IPS-18a (cell line): Measurements from ENCODE around the gene NLRC5.

ENCODE experiments used
- H3K27ac ChIP-seq: one replicate; pipeline ENCODE4 v1.5.1; 2013; ENCODE audit warnings: low read length
- H3K27me3 ChIP-seq: one replicate; pipeline ENCODE4 v1.6.1; 2013; ENCODE audit warnings: mild to moderate bottlenecking, low read length; ENCODE audit not compliant: control insufficient read depth, insufficient read depth
- H3K36me3 ChIP-seq: one replicate; pipeline ENCODE4 v1.6.1; 2013; ENCODE audit warnings: low read depth, low read length; ENCODE audit not compliant: control insufficient read depth
- H3K4me1 ChIP-seq: one replicate; pipeline ENCODE4 v1.6.1; 2013; ENCODE audit warnings: low read depth, low read length; ENCODE audit not compliant: control insufficient read depth
- H3K4me3 ChIP-seq: one replicate; pipeline ENCODE4 v1.5.1; 2013; ENCODE audit warnings: low read length
- H3K9ac ChIP-seq: one replicate; pipeline ENCODE4 v1.6.1; 2013; ENCODE audit warnings: mild to moderate bottlenecking, low read length, moderate library complexity
- H3K9me3 ChIP-seq: one replicate; pipeline ENCODE4 v1.6.1; 2013; ENCODE audit warnings: low read depth, low read length; ENCODE audit not compliant: control insufficient read depth

NLRC5 gene

DNA sequence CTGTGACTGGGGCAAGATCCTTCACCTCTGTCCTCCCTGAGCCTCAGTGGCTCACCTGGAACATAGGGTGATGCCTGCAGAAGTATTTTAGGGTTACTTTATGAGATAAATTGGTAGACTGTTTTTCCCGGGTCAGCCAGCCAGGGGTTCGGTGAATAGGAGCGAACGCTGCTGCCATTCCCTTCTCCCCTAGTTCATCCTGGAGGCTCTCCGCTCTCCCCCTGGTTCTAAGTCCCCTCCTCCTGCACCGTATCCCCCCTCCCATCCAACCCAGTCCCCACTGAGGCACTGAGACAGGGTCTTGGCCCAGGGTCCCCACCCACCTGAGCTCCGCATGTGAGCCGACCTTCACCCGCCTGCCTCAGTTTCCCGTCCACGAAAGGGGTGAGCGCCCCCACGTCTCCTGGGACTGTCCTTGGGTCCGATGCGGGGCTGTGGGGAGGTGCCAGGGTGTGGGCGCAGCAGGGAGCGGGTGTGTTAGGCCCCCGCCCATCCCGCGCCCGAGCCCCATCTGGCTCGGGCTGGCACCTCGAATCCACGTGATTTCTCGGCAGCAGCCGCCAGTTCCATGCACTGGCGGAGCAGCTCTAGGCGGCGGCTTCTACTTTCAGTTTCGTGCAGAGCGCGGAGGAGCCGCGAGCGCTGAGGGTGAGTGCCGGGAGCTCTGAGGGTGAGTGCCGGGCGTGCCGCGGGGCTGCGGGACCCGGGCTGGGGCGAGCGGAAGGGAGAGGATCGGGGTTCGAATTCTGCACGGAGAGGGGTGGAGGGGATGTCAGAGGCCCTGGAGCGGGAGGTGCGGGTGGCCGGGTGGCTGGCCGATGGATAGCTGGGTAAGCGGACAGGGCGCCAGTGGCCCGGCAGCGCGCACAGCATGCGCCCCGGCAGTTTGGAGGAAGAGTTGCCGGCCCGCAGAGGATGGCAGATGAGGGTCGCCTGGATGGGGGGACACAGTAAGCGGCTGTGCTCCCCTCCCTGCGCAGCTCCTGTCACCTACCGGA is at the start of gene NLRC5:
Gene NLRC5 (plus strand): TSS at position 610 of the 998 bp plus-strand sequence. CDS start 31,156 bp downstream, outside the sequence.
- H3K9ac ChIP-seq = peak within 1 kb of the TSS; percentile 42
- H3K4me1 ChIP-seq = peaks cover 6% of the 10 kb centered on the region
- peak within 1 kb of the TSS; percentile 64 for H3K4me3 ChIP-seq
- peaks cover 37% of the 10 kb centered on the region for H3K27me3 ChIP-seq
- H3K27ac ChIP-seq = no peak within 1 kb of the TSS
- H3K36me3 ChIP-seq = no peaks in the 10 kb centered on the region
- no peaks in the 10 kb centered on the region for H3K9me3 ChIP-seq

DNA sequence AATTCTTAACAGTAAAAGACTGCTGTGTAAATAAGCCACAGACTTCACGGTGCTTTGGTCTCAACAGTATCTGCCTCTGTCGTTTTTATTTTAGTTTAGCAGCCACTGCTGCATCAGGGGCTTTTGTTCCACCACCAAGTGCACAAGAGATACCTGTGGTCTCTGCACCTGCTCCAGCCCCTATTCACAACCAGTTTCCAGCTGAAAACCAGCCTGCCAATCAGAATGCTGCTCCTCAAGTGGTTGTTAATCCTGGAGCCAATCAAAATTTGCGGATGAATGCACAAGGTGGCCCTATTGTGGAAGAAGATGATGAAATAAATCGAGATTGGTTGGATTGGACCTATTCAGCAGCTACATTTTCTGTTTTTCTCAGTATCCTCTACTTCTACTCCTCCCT is 49.6 kb upstream of the NLRC5 start:
- no peaks in the 10 kb centered on the region for H3K9me3 ChIP-seq
- H3K27me3 ChIP-seq = no peaks in the 10 kb centered on the region
- H3K4me3 ChIP-seq = no peak overlapping the region
- no peaks in the 10 kb centered on the region for H3K4me1 ChIP-seq
- peaks cover 91% of the 10 kb centered on the region for H3K36me3 ChIP-seq
- no peak overlapping the region for H3K9ac ChIP-seq
- H3K27ac ChIP-seq = no peak overlapping the region

GRCh38 chr16:56941092-56941491 is 48.3 kb upstream of the NLRC5 start:
- H3K27me3 ChIP-seq = no peaks in the 10 kb centered on the region
- H3K4me3 ChIP-seq = no peak overlapping the region
- H3K36me3 ChIP-seq = peaks cover 88% of the 10 kb centered on the region
- H3K9ac ChIP-seq = no peak overlapping the region
- no peaks in the 10 kb centered on the region for H3K9me3 ChIP-seq
- H3K4me1 ChIP-seq = no peaks in the 10 kb centered on the region
- H3K27ac ChIP-seq = no peak overlapping the region

DNA sequence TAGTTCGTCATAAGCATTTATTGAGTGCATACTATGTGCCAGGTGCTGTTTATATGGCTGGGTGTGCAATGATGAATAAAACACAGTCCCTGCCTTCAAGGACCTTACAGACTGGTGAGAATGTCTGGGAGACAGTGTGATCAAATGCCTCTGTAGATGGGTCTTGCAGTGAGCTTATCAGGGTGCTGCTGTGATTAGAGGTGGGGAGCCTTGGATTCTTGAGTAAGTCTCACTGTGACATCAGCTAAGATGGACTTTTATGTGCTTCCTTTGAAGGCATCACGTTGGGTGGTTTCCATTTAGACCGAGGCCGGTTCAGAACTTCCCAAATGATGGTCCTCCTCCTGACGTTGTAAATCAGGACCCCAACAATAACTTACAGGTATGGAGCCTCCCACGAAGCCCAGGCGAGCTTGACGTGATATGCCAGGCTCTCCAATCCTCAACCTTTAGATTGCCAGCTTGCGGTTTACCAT is 47.5 kb upstream of the NLRC5 start:
- Histone ChIP-seq H3K9ac (no peak overlapping the region), H3K4me3 (no peak overlapping the region), H3K9me3 (no peaks in the 10 kb centered on the region), H3K36me3 (peaks cover 80% of the 10 kb centered on the region), H3K27me3 (no peaks in the 10 kb centered on the region), H3K4me1 (no peaks in the 10 kb centered on the region), H3K27ac (no peak overlapping the region)

DNA sequence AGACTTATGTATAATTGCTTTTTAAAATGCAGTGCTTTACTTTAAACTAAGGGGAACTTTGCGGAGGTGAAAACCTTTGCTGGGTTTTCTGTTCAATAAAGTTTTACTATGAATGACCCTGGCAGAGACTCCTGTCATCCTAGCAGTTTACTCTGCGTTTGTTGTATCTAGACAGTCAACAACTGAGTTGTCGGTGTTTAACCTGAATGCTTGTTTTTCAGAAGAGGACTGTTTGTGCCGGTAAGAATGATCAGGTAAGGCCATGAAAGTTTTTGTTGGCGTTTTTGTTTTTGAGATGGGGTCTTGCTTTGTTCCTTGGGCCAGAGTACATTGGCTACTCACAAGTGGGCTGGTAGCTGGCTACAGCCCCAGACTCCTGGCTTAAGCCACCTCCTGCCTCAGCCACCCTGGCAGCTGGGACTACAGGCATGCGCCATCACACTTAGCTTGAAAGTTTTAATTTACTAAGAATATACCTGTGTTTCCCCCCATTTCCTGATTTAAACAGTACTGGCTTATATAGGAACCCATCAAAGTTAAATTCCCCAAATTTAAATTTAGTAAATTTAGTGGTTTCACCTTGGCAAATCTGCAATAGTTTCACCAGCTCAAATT is 45.5 kb upstream of the NLRC5 start:
- H3K4me3 ChIP-seq = no peak overlapping the region
- no peaks in the 10 kb centered on the region for H3K4me1 ChIP-seq
- H3K27ac ChIP-seq = no peak overlapping the region
- no peak overlapping the region for H3K9ac ChIP-seq
- peaks cover 60% of the 10 kb centered on the region for H3K36me3 ChIP-seq
- H3K9me3 ChIP-seq = no peaks in the 10 kb centered on the region
- H3K27me3 ChIP-seq = no peaks in the 10 kb centered on the region

GRCh38 chr16:56944954-56945839 is 44.2 kb upstream of the NLRC5 start:
- Histone ChIP-seq H3K9ac (no peak overlapping the region), H3K4me3 (no peak overlapping the region), H3K9me3 (no peaks in the 10 kb centered on the region), H3K36me3 (peaks cover 47% of the 10 kb centered on the region), H3K4me1 (no peaks in the 10 kb centered on the region), H3K27me3 (no peaks in the 10 kb centered on the region), H3K27ac (no peak overlapping the region)

GRCh38 chr16:56945847-56946527 is 43.4 kb upstream of the NLRC5 start:
- H3K4me1 ChIP-seq = no peaks in the 10 kb centered on the region
- no peaks in the 10 kb centered on the region for H3K27me3 ChIP-seq
- no peak overlapping the region for H3K4me3 ChIP-seq
- H3K9me3 ChIP-seq = no peaks in the 10 kb centered on the region
- H3K36me3 ChIP-seq = peaks cover 41% of the 10 kb centered on the region
- H3K27ac ChIP-seq = no peak overlapping the region
- no peak overlapping the region for H3K9ac ChIP-seq

DNA sequence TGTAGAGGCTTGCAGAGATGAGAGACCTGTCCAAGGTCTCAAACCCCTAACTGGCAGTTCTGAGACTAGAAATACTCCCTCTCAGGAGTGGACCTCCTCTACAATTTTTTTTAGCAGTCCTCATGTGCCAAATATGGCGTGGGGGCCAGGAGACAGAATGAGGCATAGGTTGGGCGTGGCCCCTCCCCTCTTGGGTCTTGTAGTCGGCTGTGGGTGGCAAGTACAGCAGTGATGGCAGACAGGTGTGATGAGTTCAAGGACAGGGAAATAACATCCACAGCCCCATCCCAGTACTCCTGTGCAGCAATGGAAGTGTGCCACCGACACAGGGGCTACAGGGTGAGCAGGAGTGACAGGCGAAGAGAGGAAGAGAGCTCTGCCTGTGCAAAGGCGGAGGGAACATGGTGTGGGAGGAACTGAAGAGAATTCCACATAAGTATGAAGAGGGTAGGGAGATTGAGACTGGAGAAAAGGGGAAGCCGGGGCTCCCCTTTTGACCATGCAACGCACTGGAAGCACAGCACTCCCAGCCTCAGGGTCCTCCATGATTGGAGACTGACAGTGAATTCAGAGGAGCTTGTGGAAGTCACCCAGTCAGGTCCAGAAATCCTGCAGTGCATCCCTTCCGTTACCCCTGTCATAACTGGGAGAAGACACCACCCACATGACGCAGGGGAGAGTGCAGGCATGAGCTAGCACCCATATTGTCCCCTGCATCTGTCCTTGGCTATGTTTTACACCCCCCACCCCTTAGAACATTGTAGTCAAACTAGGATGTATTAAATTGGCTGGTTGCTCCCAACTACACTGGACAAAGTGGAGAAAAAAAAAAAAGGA is 42.4 kb upstream of the NLRC5 start:
- Histone ChIP-seq H3K27me3 (no peaks in the 10 kb centered on the region), H3K36me3 (peaks cover 33% of the 10 kb centered on the region), H3K27ac (no peak overlapping the region), H3K9ac (no peak overlapping the region), H3K4me3 (no peak overlapping the region), H3K9me3 (no peaks in the 10 kb centered on the region), H3K4me1 (no peaks in the 10 kb centered on the region)

GRCh38 chr16:56947604-56947995 is 41.8 kb upstream of the NLRC5 start:
- H3K9ac ChIP-seq = no peak overlapping the region
- H3K4me3 ChIP-seq = no peak overlapping the region
- H3K27ac ChIP-seq = no peak overlapping the region
- H3K27me3 ChIP-seq = no peaks in the 10 kb centered on the region
- no peaks in the 10 kb centered on the region for H3K9me3 ChIP-seq
- H3K4me1 ChIP-seq = no peaks in the 10 kb centered on the region
- peaks cover 27% of the 10 kb centered on the region for H3K36me3 ChIP-seq

- Histone ChIP-seq H3K4me1 (no peaks in the 10 kb centered on the region), H3K36me3 (peaks cover 21% of the 10 kb centered on the region), H3K27ac (no peak overlapping the region), H3K27me3 (no peaks in the 10 kb centered on the region), H3K9me3 (no peaks in the 10 kb centered on the region), H3K4me3 (no peak overlapping the region), H3K9ac (no peak overlapping the region)
These were observed 41.1 kb upstream of the NLRC5 start for GRCh38 chr16:56948234-56948633.
